ENCODE measurements around the gene ADAMTS10. TPM values are rescaled to one million over a fixed set of nuclear protein-coding genes. Genes with fewer than 3 reads are reported as not detected.

The ADAMTS10 gene
- total RNA-seq, 3 donors from 2014 or later (not counting 1 experiment from before 2014, with no cell fraction given) = 159 to 286 (median 203) TPM

- Histone ChIP-seq H3K27me3 (ENCODE audit: control insufficient read depth, insufficient read depth, low read length) (no peaks in the 10 kb centered on the region), H3K4me1 (ENCODE audit: control insufficient read depth, insufficient read depth, low read length) (peaks cover 21% of the 10 kb centered on the region), H3K9me3 (ENCODE audit: control insufficient read depth, insufficient read depth, low read length) (no peaks in the 10 kb centered on the region), H3K27ac (ENCODE audit: low read length) (no peak overlapping the region), H3K36me3 (ENCODE audit: control insufficient read depth, insufficient read depth, low read length) (peaks cover 14% of the 10 kb centered on the region), H3K4me3 (ENCODE audit: low read length) (no peak overlapping the region)
- peak; percentile 35 for TF ChIP-seq CTCF (IDR thresholded peaks at IDR 0.05)
- Mint-ChIP-seq H3K4me1 (peaks cover 24 to 38% of the 10 kb centered on the region in 2 donors), H3K9me3 (no peaks in the 10 kb centered on the region), H3K27me3 (ENCODE audit: low read depth in 2 of 2) (no peaks in the 10 kb centered on the region), H3K4me3 (peak overlapping the region; percentile 66), H3K36me3 (no peaks in the 10 kb centered on the region), H3K27ac (peak overlapping the region in 1 of 2 donors; percentile 49)
- DNase-seq (no peak), ATAC-seq (no peak)
- intact Hi-C loops (cut with micrococcal nuclease) = loop anchor here (2.0 to 5.0 kb wide), 2 partner anchors 15 to 182 kb away; partner anchors contain the start of gene MARCHF2
- WGBS (ENCODE audit: insufficient coverage) = 89% methylated on average over 2 of the region's 2 CpGs
These were observed 16.6 kb downstream of the ADAMTS10 start for GRCh38 chr19:8593931-8594330.

DNA sequence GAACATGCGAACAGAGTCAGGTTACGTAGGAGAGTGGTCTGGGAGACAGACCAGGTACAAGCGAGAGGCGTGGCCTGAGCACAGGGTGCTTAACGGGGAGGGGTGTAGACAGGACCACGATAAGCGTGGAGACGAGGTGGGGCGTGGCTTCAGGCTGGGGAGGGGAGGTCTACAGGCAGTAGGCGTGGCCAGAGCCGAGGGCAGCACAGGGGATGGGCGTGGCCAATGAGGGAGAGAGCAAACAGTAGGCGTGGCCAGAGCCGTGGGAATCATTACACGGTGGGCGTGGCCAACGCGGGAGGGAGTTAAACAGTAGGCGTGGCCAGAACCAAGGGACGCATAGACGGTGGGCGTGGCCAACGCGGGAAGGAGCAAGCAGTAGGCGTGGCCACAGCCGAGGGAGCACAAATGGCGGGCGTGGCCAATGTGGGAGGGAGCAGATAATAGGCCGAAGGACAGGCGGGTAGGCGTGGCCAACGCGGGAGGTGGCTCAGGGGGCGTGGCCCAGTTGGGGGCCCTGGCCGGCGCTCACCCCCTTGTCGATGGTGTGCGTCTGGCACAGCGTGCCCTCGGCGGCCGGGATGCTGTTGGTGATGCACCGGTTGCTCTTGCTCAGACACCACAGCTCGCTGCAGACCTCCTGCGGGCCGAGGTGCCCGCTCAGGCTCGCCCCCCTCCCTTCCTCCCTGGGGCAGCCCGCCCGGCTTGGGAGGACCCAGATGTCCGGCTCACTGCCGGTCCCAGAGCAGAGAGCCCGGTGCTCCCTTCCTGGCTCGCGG, 18.1 kb downstream of the ADAMTS10 start:
- Mint-ChIP-seq H3K27me3 (ENCODE audit: low read depth in 2 of 2) (no peaks in the 10 kb centered on the region), H3K4me3 (peak overlapping the region; percentile 82), H3K9me3 (no peaks in the 10 kb centered on the region), H3K27ac (peak overlapping the region; percentile 72 to 81), H3K36me3 (no peaks in the 10 kb centered on the region), H3K4me1 (peaks cover 24 to 38% of the 10 kb centered on the region in 2 donors)
- DNase-seq (peak; percentile 97 to 99), ATAC-seq (peak; percentile 86 to 94 (median 87))
- TF ChIP-seq CTCF (IDR thresholded peaks at IDR 0.05) = no peak
- H3K4me3 ChIP-seq (ENCODE audit: low read length) = peak overlapping the region; percentile 30
- no peaks in the 10 kb centered on the region for H3K9me3 ChIP-seq (ENCODE audit: control insufficient read depth, insufficient read depth, low read length)
- intact Hi-C loops (cut with micrococcal nuclease) = loop anchor here (1.0 to 5.0 kb wide), 3 partner anchors 14 to 202 kb away; partner anchors contain the start of genes MARCHF2 and RAB11B
- peaks cover 21% of the 10 kb centered on the region for H3K4me1 ChIP-seq (ENCODE audit: control insufficient read depth, insufficient read depth, low read length)
- H3K36me3 ChIP-seq (ENCODE audit: control insufficient read depth, insufficient read depth, low read length) = peaks cover 9% of the 10 kb centered on the region
- whole genome bisulfite sequencing (ENCODE audit: insufficient coverage) = 3% methylated on average over 55 of the region's 55 CpGs
- H3K27ac ChIP-seq (ENCODE audit: low read length) = no peak overlapping the region
- H3K27me3 ChIP-seq (ENCODE audit: control insufficient read depth, insufficient read depth, low read length) = no peaks in the 10 kb centered on the region

GRCh38 chr19:8589177-8589714, 21.3 kb downstream of the ADAMTS10 start:
- Histone ChIP-seq H3K9me3 (ENCODE audit: control insufficient read depth, insufficient read depth, low read length) (no peaks in the 10 kb centered on the region), H3K4me3 (ENCODE audit: low read length) (no peak overlapping the region), H3K27me3 (ENCODE audit: control insufficient read depth, insufficient read depth, low read length) (no peaks in the 10 kb centered on the region), H3K36me3 (ENCODE audit: control insufficient read depth, insufficient read depth, low read length) (peaks cover 2% of the 10 kb centered on the region), H3K4me1 (ENCODE audit: control insufficient read depth, insufficient read depth, low read length) (peaks cover 21% of the 10 kb centered on the region), H3K27ac (ENCODE audit: low read length) (no peak overlapping the region)
- ATAC-seq (no peak), DNase-seq (no peak)
- Mint-ChIP-seq H3K9me3 (no peaks in the 10 kb centered on the region), H3K27me3 (ENCODE audit: low read depth in 2 of 2) (no peaks in the 10 kb centered on the region), H3K36me3 (no peaks in the 10 kb centered on the region), H3K4me3 (no peak overlapping the region), H3K4me1 (peaks cover 23 to 28% of the 10 kb centered on the region in 2 donors), H3K27ac (no peak overlapping the region)
- no peak for TF ChIP-seq CTCF (IDR thresholded peaks at IDR 0.05)
- intact Hi-C loops (cut with micrococcal nuclease) = no loop called here
- 97% methylated on average over 31 of the region's 32 CpGs for WGBS (ENCODE audit: insufficient coverage)

All from natural killer cell (primary cell).